H4 (cell line): Measurements from ENCODE around the gene SCTR. TPM values are rescaled to one million over a fixed set of nuclear protein-coding genes. Genes with fewer than 3 reads are reported as not detected.

ENCODE experiments used
- DNase-seq: peaks from one replicate; pipeline ENCODE4 v3.0.0-alpha.2; 2015; ENCODE audit warnings: low spot score
- total RNA-seq: library from RNA; depleted of rRNA; stranded (reverse); fragments of >200 nt; shearing (Covaris generic); gene quantifications from 2 replicates; pipeline ENCODE4 v1.2.3, GENCODE V29; 2014

Gene SCTR
- total RNA-seq, 1 experiment from 2014 or later: not detected

GRCh38 chr2:119475225-119475856 is 48.9 kb downstream of the SCTR start:
- DNase-seq: no peak

- no peak for DNase-seq
Observed at GRCh38 chr2:119474371-119475224, 49.7 kb downstream of the SCTR start.

- DNase-seq: no peak
Observed at GRCh38 chr2:119473621-119474370, 50.5 kb downstream of the SCTR start.

DNA sequence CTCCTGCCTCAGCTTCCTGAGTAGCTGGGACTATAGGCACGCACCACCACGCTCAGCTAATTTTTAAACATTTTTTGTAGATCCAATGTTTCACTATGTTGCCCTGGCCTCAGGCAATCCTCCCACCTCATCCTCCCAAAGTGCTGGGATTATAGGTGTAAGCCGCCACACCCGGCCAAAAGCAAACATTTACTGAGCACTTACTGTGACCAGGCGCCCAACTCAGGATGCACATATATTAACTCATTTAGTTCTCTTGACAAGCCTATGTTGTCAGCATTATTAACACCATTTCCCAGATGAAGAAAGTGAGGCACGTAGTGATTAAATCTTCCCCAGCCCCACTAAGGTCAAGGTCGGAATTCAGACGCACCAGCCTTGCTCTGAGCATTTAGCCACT is 51.5 kb downstream of the SCTR start:
- DNase-seq: no peak

DNA sequence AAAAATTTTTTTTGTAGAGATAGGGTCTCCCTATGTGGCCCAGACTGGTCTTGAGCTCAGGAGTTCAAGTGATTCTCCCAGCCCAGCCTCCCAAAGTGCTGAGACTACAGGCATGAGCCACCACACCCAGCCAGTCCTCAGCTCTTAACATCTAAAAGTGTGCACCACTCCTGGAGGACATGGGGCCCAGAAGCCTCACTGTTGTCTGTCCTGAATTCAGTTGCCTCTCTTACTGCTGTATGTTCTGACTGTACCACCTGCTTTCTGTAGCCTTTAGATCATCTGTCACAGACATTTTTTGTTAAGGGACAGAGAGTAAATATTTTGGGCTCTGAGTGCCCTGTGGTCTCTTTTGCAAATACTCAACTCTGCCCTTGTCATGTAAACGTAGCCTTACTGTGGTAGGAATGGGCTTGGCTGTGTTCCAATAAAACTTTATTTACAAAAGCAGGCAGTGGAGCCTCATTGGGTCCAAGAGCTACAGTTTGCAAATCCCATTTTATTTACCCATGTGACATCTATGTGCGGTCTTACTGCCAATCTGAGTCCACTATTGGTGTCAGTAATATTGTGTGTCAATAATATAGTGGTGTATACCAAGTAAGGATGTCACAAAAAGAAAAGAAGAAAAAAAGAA is 54.5 kb downstream of the SCTR start:
- peak; percentile 45 for DNase-seq

- no peak for DNase-seq
Observed at GRCh38 chr2:119469131-119469530, 55.2 kb downstream of the SCTR start.

DNA sequence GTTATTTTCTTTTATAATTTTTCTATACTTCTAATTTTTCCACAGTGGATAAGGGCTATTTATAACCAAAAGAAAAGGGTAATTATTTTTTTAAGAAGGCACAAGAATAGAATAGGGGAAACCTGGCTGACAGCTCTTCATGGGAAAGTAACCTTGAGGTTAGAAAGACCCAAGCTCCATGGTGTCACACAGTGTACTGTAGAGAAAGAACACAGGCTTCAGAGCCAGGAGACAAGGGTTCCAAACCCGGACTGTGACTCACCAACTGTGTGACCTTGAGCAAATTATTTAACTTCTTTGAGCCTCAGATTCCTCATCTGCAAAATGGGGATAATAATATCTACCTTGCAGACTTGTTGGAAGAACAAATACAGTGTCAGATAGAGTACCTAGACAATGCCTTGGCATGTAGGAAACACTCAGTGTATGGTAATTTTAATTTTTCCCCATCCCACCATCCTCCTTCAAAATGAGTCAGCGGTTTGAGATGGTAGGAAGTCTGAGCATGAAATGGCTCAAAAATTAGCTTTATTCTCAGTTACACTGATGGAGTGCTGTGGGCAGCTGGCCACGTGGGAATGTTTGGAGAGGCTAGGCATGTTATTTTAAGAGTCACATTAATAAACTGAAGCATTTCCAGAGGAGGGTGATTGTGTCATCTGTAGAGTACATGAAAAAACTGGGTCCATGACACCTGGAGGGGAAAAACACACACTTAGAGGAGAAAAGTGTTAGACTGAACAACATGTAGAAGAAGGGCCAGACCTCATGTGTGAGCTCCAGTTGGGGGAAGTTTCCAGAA is 55.9 kb downstream of the SCTR start:
- no peak for DNase-seq

DNA sequence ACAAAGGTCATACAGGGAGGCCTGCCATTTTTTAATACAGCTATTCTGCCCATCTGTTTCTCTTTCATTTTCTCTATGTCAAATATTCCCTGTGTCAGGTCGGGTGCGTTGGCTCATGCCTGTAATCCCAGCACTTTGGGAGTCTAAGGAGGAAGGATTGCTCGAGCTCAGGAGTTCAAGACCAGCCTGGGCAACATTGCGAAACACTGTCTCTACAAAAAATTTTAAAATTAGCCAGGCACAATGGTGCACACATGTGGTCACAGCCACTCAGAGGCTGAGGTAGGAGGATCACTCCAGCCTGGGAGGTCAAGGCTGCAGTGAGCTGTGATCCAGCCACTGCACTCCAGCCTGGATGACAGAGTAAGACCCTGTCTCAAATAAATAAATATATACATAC is 57.9 kb downstream of the SCTR start:
- no peak for DNase-seq

DNA sequence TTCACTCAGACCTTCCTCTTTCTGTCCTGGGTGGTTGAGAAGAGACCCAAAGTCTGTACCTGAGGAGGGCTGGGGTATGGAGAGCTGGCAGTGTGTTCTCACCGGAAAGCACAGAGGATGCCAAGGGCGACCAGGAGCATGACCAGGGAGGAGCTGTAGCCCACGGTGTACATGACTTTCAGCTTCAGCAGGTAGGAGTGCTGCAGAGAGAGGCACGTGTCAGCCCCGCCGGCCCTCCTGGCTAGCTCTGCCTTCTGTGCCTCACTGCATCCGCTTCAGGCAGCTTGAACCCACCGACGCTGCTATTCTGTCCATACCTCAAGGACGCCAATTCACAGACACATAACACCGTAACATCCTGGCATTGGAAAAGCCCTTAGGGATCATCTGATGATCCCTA is 58.6 kb downstream of the SCTR start:
- DNase-seq: no peak

GRCh38 chr2:119464981-119465380 is 59.3 kb downstream of the SCTR start:
- no peak for DNase-seq

- no peak for DNase-seq
Observed at GRCh38 chr2:119463990-119464389, 60.3 kb downstream of the SCTR start.

GRCh38 chr2:119463136-119463535 is 61.1 kb downstream of the SCTR start:
- no peak for DNase-seq

- no peak for DNase-seq
Observed at GRCh38 chr2:119462574-119462973, 61.7 kb downstream of the SCTR start.

DNA sequence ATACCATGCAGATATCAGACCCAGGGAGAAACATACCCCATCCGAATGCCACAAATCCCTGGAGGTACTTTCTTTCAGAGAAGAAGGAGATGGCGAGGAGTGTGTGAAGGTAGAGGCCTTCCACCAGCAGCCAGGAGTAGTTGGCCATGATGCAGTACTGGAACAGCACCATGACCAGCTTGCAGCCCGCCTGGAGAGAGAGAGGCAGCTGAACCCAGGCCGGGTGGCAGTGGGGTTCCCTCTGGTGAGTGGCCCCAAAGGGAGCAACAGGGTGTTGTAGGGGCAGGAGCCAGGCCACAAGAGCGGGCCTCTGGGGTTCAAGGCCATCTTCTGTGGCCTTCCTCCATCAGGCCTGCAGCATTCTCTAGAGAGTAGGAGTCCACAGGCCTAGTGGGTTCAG is 62.5 kb downstream of the SCTR start:
- no peak for DNase-seq

- DNase-seq: no peak
Observed at GRCh38 chr2:119460076-119460475, 64.2 kb downstream of the SCTR start.

DNA sequence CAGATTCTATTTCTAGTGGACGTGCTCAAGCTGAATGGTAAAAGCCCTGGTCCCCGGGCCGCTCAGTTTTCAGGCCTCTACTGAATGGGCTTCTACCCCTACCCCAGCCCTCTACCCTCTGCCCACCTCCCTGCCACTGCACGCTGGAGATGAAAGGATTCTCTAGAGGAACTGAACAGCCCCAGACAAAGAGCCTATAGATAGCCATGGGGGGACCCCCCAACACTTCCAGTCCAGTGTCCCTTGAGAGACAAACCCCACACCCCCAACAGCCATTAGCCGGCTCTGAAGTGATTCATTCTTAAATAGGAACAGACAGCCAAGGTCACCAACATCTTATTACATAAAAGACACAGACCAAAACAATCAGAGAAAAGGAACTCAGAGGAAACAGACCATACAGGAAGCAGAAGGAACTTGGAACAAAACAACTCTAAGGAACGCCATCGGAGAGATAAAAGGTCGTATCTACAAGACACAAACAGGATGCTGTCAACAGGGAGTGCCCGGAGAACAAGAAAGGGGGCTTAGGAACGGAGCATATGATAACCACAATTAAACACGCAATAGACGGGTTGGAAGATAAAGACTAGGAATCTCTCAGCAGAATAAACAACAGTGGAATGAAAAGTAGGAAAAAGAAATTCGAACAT is 69.1 kb downstream of the SCTR start:
- DNase-seq: no peak

GRCh38 chr2:119453972-119454593 is 70.2 kb downstream of the SCTR start:
- no peak for DNase-seq

GRCh38 chr2:119451336-119452050 is 72.8 kb downstream of the SCTR start:
- DNase-seq: no peak

- no peak for DNase-seq
Observed at GRCh38 chr2:119449521-119449920, 74.8 kb downstream of the SCTR start.
